ENCODE results near the gene NR1I2.

NR1I2 gene

DNA sequence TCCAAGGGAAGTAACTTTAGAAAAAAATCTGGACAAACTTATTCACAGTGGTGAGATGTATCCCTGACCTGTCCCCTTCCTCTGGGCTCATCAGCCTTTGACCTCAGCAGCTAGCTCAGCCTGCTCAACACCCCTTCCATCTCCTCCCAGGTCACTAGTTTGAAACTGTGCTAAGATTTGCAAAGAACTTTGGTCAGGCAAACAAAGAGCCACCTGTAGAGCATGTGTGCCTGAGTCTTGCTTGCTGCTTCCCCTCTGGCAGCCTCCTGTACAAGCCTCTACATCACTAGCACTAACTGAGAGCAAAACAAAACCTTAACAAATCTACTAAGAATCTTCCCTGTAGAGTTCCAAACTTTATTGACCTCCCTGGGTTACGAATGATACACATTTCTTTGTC is 43.9 kb downstream of the NR1I2 start:
- no peak for DNase-seq

DNA sequence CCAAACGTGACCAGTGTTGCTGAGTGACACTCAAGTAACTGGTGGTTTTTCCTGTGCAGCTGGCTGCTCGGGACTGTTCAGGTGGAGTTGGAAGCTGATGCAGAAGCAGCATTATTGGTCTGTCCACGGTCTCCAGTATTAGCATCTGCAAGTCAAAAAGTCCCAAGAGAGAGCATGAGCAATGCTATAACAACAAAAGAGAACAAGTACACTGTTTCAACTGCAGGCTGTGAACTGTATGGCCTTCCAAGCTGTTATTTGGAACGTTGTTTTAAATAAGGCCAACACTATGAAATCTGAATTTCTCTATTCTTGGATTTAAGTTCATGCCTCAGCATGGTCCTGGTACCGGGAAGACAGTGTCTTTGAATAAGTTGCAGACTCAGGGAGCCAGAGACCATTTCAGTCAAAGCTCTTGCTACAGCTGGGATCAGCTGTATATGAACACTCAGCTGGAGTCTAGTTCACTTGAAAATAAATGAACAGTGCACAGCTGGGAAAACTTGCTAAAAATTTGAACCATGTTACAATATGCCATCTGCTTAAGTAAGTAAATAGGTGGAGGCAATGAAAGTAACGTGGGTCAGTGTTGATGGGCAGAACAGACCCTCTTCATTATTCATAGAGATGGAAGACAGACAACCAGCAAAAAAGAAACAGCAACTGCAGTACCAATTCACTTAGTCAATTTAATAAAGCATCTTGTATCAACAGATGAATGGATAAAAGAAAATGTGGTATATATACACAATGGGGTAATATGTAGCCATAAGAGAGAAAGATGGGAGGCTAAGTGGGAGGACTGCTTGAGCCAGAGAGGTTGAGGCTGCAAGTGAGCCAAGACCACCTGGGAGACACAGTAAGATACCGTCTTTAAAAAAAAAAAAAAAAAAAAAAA is 45.1 kb downstream of the NR1I2 start:
- DNase-seq: no peak

DNA sequence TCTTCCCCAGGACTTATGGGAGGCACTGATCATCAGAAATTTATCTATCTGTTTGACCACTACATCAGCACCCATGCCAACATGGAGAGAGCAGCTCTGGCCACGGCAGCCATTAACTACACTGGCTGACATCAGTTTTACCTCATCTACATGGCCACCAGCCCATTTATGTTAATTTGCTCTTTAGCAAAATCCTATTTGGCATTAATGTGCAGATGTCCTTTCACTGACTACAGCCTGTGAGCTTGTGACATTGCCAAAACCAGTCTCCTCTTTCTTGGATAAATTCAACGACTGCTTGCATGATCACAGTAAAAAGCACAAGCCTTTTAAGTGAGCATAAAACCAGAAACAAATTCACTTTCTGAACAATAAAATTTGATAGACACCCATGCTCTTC is 47.5 kb downstream of the NR1I2 start:
- no peak for DNase-seq

DNA sequence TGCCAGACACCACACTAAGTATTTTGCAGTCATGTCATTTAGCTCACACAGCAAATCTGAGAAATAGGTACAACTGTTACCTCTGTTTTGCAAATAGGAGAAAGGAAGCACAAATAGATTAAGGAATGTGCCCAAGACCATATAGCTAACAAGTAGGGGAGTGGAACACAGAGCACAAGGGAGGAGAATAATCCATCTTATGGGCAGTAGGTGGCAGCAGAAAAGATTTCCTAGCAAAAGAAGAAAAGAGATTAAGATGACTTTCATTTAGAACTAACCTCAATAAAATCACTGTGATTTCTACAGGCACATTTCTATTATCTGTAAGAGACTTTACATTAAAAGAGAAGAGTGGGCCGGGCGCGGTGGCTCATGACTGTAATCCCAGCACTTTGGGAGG is 49.1 kb downstream of the NR1I2 start:
- no peak for DNase-seq

DNA sequence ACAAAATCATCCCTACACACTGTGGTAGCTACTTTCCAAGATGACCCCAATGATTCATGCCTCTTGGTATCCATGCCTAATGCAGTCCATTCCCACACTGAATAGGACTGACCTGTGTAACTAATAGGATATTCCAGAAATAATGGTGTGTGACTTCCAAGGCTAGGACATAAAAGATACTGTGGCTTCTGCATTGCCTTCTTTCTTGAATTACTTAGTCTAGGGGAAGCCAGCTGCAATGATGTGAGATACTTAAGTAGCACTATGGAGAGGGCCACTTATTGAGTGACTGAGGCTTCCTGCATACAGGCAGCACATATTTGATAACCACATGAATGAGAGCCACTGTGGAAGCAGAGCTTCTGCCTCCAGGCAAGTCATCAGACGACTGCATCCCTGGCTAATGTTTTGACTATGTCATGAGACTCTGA is 50.1 kb downstream of the NR1I2 start:
- DNase-seq: no peak

DNA sequence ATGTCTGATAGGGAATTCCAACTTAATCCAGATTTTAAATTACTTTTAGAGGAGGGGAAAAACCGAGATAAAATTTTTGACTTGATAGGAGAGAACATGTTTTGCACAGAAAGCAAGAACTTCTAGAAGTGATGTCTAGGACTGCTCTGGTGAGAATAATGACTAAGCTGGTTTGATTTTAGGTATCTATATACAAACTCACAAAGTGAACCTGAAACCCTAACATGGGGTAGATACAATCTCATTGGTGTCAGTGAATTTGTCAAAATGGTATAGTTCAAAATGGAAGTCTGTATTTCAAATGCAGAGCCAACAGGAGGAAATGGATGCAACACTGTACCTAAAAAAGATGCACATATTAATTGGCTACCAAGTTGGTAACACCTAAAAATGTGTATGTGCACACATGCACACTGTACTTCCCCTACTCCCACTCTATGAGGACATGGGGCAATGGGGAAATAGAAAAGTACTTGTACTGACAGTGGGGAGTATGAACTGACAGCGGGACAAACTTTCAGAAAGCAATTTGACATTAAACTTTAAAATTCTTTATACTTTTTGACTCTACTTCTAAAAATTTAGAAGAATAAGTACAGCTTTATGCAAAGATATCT is 53.0 kb downstream of the NR1I2 start:
- no peak for DNase-seq

DNA sequence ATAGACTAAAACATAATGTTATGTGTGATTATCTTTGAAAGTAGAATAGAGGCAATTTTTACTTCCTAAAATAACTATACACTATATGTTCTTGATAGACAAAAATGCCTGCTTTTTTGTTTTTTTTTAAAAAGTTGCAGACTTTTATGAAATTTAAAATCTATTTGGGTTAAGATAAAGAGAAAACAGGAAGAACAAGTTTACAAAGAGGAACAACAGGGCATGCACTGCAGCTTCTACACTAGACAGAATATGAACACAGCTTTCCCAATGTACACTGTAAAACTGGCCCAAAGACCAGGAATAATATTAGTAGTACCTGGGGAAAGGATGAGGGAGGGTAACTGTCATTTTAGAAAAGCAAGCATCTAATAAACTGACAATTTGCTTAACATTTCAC is 53.7 kb downstream of the NR1I2 start:
- no peak for DNase-seq

DNA sequence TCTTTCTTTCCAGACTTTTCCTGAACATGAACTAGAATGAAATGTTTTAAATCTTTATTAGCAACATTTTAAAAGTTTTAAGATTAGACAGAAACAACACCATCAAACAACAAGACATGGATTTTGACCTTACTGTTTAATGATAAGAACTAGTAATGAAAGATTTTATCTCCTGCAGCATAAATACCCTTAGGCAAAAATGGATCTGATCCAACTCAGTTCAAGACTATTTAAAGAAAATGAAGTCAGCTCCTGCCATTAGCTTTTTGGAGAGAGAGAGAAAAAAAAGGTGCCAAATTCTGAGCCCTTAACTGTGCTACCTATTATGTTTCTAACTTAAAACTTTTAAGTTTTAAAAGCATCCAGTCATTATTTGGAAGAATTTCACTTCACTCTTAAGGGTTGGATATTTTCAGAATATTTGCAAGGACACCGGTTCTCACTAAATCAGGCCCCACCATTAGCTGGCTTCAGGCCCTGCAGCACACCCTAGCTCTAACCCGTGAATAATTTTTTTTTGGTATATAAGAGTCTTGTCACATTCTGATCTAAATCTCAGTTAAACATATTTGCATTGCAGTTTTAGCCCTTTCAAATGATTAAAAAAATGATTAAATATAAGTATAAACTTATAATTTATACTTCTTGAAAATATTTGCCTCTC is 60.0 kb downstream of the NR1I2 start:
- DNase-seq: no peak

DNA sequence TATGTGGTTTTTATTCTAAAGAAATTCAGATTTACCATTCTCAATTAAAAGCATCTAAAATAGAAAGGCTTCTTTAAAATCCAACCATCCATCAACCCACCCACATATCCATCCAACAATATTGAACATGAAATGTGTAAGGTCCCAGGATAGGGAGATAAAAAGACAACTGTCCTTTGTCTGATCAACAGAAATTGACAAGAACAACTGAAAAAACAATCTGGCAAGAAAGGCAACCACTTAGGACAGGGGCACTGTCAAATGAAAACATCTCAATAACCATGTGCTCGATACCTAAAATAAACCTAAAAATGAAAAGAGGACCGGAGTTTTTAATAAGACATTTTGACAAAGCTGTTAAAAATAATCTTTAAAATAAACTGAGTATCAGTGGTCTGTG is 67.2 kb downstream of the NR1I2 start:
- DNase-seq: no peak

DNA sequence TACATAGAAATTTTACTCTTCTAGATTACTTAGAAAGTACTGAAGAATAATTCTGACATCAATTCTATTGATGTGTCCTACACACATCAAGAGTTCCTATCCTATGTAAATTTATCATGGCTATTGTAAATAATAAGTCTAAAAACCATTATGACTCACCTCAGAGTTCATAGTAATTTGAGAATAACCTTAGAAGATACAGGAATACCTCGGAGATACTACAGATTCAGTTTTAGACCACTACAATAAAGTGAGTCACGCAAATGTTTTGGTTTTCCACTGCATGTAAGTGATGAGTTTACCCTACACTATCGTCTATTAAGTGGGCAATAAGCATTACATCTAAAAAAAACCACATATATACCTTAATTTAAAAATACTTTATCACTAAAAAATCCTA is 74.8 kb downstream of the NR1I2 start:
- DNase-seq: no peak

DNA sequence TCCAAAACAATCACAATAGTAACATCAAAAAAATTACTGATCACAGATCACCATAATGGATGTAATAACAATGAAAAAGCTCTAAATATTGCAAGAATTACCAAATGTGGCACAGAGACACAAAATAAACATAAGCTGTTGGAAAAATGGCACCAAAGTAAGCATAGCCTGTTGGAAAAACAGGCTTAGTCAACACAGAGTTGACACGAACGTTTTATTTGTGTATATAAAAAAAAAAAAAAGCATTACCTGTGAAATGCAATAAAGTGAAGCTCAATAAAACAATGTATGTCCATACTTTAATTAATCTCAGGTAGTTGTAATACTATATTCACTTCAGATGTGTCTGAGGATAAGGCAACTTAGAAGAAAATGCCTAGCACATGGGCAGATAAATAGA is 77.1 kb downstream of the NR1I2 start:
- no peak for DNase-seq

DNA sequence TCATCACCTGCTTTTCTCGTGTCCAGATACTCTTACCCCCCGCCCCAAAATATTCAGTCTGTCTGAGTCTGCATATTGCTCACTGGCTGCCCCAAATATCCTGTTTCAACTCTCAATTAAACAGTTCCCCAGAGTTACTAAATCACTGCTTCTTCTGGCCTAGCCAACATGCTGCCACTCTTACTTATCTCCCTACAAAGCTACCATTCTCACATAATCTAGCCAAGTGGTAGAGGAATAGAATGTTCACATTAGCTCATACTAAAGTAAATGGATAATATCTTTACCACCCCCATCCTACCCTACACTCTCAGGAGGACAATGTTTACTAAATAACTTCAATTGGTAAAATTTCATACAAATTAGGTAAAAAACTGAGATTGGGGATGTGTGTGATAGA is 77.8 kb downstream of the NR1I2 start:
- DNase-seq: no peak

DNA sequence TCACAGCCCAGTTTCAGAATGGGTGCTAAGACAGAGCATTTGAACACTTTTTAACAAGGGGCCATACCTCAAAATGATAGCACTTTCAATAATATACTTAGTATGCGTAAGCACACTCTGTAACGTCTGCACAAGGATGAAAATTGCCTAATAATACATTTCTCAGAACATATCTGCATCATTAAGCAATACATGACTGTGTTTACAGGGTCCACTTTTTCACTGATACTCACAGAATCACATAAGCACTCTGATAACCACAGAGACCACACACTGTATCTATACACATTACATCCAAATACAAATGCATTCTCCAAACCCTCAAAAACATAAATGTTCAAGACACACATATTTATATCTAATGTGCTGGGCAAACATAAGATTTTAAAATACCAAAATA is 79.8 kb downstream of the NR1I2 start:
- DNase-seq: no peak

DNA sequence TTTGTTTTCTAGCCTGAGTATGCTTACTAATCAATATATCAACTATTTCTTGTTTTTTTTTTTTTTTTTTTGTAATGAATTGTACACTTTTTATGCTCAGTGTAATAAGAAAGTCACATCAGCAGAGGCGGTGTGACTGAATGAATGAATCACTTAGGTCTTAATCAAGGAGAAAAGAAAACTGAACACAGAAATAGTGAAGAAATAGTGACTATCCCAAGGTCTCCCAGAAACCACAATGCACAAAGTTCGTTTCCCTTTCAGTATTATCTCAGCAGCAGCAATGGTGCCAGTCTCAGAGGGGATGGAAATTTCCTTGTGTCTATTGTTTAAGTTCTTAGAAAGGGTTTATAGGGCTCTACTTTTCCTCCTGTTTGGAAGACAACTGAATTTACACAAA is 80.7 kb downstream of the NR1I2 start:
- DNase-seq: no peak

DNA sequence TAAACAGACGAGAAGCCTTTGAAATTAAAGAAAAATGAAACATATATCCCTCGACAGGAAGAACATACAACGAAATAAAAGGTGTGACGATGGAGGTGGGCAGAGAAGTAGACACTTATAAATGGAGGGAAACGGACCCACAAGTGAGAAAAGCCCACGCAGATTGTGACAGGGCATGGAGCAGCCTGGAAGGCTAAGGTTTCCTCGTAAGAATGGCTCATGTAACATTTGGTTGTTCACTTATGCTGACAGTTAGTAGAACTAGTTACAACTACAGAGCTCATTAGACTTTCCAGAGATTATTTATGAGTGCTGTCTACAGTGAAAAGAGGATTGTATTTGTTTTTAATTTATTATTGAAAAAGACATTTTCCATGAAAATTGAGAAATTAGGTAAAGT is 82.6 kb downstream of the NR1I2 start:
- DNase-seq: no peak

All from SIG-M5 (cell line).